ENCODE measurements around the gene RAB28.
"Not testable (repeated sequence)": the region's sequence is repeated elsewhere in the genome, so short reads cannot be mapped to it uniquely, and the experiment has no call there.

The RAB28 gene

GRCh38 chr4:13403326-13403725 lies 80.8 kb downstream of the RAB28 start:
- Histone ChIP-seq H3K4me1 (ENCODE audit: insufficient read depth, low read length) (no peaks in the 10 kb centered on the region), H3K36me3 (ENCODE audit: insufficient read depth, low read length) (no peaks in the 10 kb centered on the region), H3K27me3 (ENCODE audit: control insufficient read depth in 1 of 2, insufficient read depth in 2 of 2, low read length in 2 of 2) (no peaks in the 10 kb centered on the region), H3K9ac (ENCODE audit: low read length) (no peak overlapping the region), H3K9me3 (ENCODE audit: low read length) (no peaks in the 10 kb centered on the region), H3K27ac (ENCODE audit: low read depth, low read length) (no peak overlapping the region), H3K4me3 (ENCODE audit: low read depth in 1 of 2, low read length in 2 of 2) (no peak overlapping the region)

- Histone ChIP-seq H3K36me3 (ENCODE audit: insufficient read depth, low read length) (no peaks in the 10 kb centered on the region), H3K9ac (ENCODE audit: low read length) (no peak overlapping the region), H3K4me1 (ENCODE audit: insufficient read depth, low read length) (peaks cover 6% of the 10 kb centered on the region), H3K4me3 (ENCODE audit: low read depth in 1 of 2, low read length in 2 of 2) (no peak overlapping the region), H3K9me3 (ENCODE audit: low read length) (no peaks in the 10 kb centered on the region), H3K27ac (ENCODE audit: low read depth, low read length) (no peak overlapping the region), H3K27me3 (ENCODE audit: control insufficient read depth in 1 of 2, insufficient read depth in 2 of 2, low read length in 2 of 2) (no peaks in the 10 kb centered on the region)
These were observed 84.9 kb downstream of the RAB28 start for GRCh38 chr4:13399257-13399656.

GRCh38 chr4:13396161-13396560 lies 88.0 kb downstream of the RAB28 start:
- Histone ChIP-seq H3K4me1 (ENCODE audit: insufficient read depth, low read length) (peaks cover 6% of the 10 kb centered on the region), H3K36me3 (ENCODE audit: insufficient read depth, low read length) (no peaks in the 10 kb centered on the region), H3K27me3 (ENCODE audit: control insufficient read depth in 1 of 2, insufficient read depth in 2 of 2, low read length in 2 of 2) (no peaks in the 10 kb centered on the region), H3K4me3 (ENCODE audit: low read depth in 1 of 2, low read length in 2 of 2) (no peak overlapping the region), H3K27ac (ENCODE audit: low read depth, low read length) (no peak overlapping the region), H3K9ac (ENCODE audit: low read length) (no peak overlapping the region), H3K9me3 (ENCODE audit: low read length) (no peaks in the 10 kb centered on the region)

GRCh38 chr4:13389901-13390300 lies 94.2 kb downstream of the RAB28 start:
- H3K9me3 ChIP-seq (ENCODE audit: low read length); H3K27me3 ChIP-seq (ENCODE audit: control insufficient read depth in 1 of 2, insufficient read depth in 2 of 2, low read length in 2 of 2); H3K9ac ChIP-seq (ENCODE audit: low read length); H3K4me1 ChIP-seq (ENCODE audit: insufficient read depth, low read length); H3K36me3 ChIP-seq (ENCODE audit: insufficient read depth, low read length); H3K27ac ChIP-seq (ENCODE audit: low read depth, low read length); H3K4me3 ChIP-seq (ENCODE audit: low read depth in 1 of 2, low read length in 2 of 2): not testable (repeated sequence)

- Histone ChIP-seq H3K9ac (ENCODE audit: low read length) (no peak overlapping the region), H3K9me3 (ENCODE audit: low read length) (no peaks in the 10 kb centered on the region), H3K4me1 (ENCODE audit: insufficient read depth, low read length) (peaks cover 4% of the 10 kb centered on the region), H3K36me3 (ENCODE audit: insufficient read depth, low read length) (no peaks in the 10 kb centered on the region), H3K27ac (ENCODE audit: low read depth, low read length) (no peak overlapping the region), H3K27me3 (ENCODE audit: control insufficient read depth in 1 of 2, insufficient read depth in 2 of 2, low read length in 2 of 2) (no peaks in the 10 kb centered on the region), H3K4me3 (ENCODE audit: low read depth in 1 of 2, low read length in 2 of 2) (no peak overlapping the region)
These were observed 97.6 kb downstream of the RAB28 start for GRCh38 chr4:13386405-13387107.

- Histone ChIP-seq H3K9ac (ENCODE audit: low read length) (no peak overlapping the region), H3K27ac (ENCODE audit: low read depth, low read length) (no peak overlapping the region), H3K9me3 (ENCODE audit: low read length) (no peaks in the 10 kb centered on the region), H3K4me1 (ENCODE audit: insufficient read depth, low read length) (peaks cover 4% of the 10 kb centered on the region), H3K4me3 (ENCODE audit: low read depth in 1 of 2, low read length in 2 of 2) (no peak overlapping the region), H3K27me3 (ENCODE audit: control insufficient read depth in 1 of 2, insufficient read depth in 2 of 2, low read length in 2 of 2) (no peaks in the 10 kb centered on the region), H3K36me3 (ENCODE audit: insufficient read depth, low read length) (no peaks in the 10 kb centered on the region)
These were observed 100.1 kb downstream of the RAB28 start for GRCh38 chr4:13384055-13384454.

- Histone ChIP-seq H3K27me3 (ENCODE audit: control insufficient read depth in 1 of 2, insufficient read depth in 2 of 2, low read length in 2 of 2) (no peaks in the 10 kb centered on the region), H3K27ac (ENCODE audit: low read depth, low read length) (no peak overlapping the region), H3K4me1 (ENCODE audit: insufficient read depth, low read length) (no peaks in the 10 kb centered on the region), H3K36me3 (ENCODE audit: insufficient read depth, low read length) (no peaks in the 10 kb centered on the region), H3K4me3 (ENCODE audit: low read depth in 1 of 2, low read length in 2 of 2) (no peak overlapping the region), H3K9ac (ENCODE audit: low read length) (no peak overlapping the region), H3K9me3 (ENCODE audit: low read length) (no peaks in the 10 kb centered on the region)
These were observed 105.0 kb downstream of the RAB28 start for GRCh38 chr4:13378973-13379759.

GRCh38 chr4:13371048-13371447 lies 113.1 kb downstream of the RAB28 start:
- Histone ChIP-seq H3K9ac (ENCODE audit: low read length) (no peak overlapping the region), H3K36me3 (ENCODE audit: insufficient read depth, low read length) (no peaks in the 10 kb centered on the region), H3K4me3 (ENCODE audit: low read depth in 1 of 2, low read length in 2 of 2) (no peak overlapping the region), H3K4me1 (ENCODE audit: insufficient read depth, low read length) (no peaks in the 10 kb centered on the region), H3K27me3 (ENCODE audit: control insufficient read depth in 1 of 2, insufficient read depth in 2 of 2, low read length in 2 of 2) (no peaks in the 10 kb centered on the region), H3K9me3 (ENCODE audit: low read length) (no peaks in the 10 kb centered on the region), H3K27ac (ENCODE audit: low read depth, low read length) (no peak overlapping the region)

GRCh38 chr4:13368217-13368616 lies 115.9 kb downstream of the RAB28 start:
- no peak overlapping the region for H3K4me3 ChIP-seq (ENCODE audit: low read depth in 1 of 2, low read length in 2 of 2)
- no peaks in the 10 kb centered on the region for H3K9me3 ChIP-seq (ENCODE audit: low read length)
- H3K4me1 ChIP-seq (ENCODE audit: insufficient read depth, low read length), result peaks cover 9% of the 10 kb centered on the region
- no peak overlapping the region for H3K9ac ChIP-seq (ENCODE audit: low read length)
- no peak overlapping the region for H3K27ac ChIP-seq (ENCODE audit: low read depth, low read length)
- H3K36me3 ChIP-seq (ENCODE audit: insufficient read depth, low read length), result no peaks in the 10 kb centered on the region
- H3K27me3 ChIP-seq (ENCODE audit: control insufficient read depth in 1 of 2, insufficient read depth in 2 of 2, low read length in 2 of 2), result no peaks in the 10 kb centered on the region

- Histone ChIP-seq H3K27ac (ENCODE audit: low read depth, low read length) (no peak overlapping the region), H3K4me1 (ENCODE audit: insufficient read depth, low read length) (peaks cover 9% of the 10 kb centered on the region), H3K9ac (ENCODE audit: low read length) (no peak overlapping the region), H3K4me3 (ENCODE audit: low read depth in 1 of 2, low read length in 2 of 2) (no peak overlapping the region), H3K27me3 (ENCODE audit: control insufficient read depth in 1 of 2, insufficient read depth in 2 of 2, low read length in 2 of 2) (no peaks in the 10 kb centered on the region), H3K36me3 (ENCODE audit: insufficient read depth, low read length) (no peaks in the 10 kb centered on the region), H3K9me3 (ENCODE audit: low read length) (no peaks in the 10 kb centered on the region)
These were observed 116.4 kb downstream of the RAB28 start for GRCh38 chr4:13367691-13368090.

- H3K27me3 ChIP-seq (ENCODE audit: control insufficient read depth in 1 of 2, insufficient read depth in 2 of 2, low read length in 2 of 2), result no peaks in the 10 kb centered on the region
- no peak overlapping the region for H3K27ac ChIP-seq (ENCODE audit: low read depth, low read length)
- H3K9ac ChIP-seq (ENCODE audit: low read length), result no peak overlapping the region
- no peaks in the 10 kb centered on the region for H3K36me3 ChIP-seq (ENCODE audit: insufficient read depth, low read length)
- H3K4me1 ChIP-seq (ENCODE audit: insufficient read depth, low read length), result peaks cover 9% of the 10 kb centered on the region
- no peaks in the 10 kb centered on the region for H3K9me3 ChIP-seq (ENCODE audit: low read length)
- no peak overlapping the region for H3K4me3 ChIP-seq (ENCODE audit: low read depth in 1 of 2, low read length in 2 of 2)
These were observed 116.9 kb downstream of the RAB28 start for GRCh38 chr4:13367244-13367643.

GRCh38 chr4:13365195-13365594 lies 118.9 kb downstream of the RAB28 start:
- Histone ChIP-seq H3K4me1 (ENCODE audit: insufficient read depth, low read length) (peaks cover 10% of the 10 kb centered on the region), H3K27ac (ENCODE audit: low read depth, low read length) (no peak overlapping the region), H3K4me3 (ENCODE audit: low read depth in 1 of 2, low read length in 2 of 2) (no peak overlapping the region), H3K36me3 (ENCODE audit: insufficient read depth, low read length) (no peaks in the 10 kb centered on the region), H3K9me3 (ENCODE audit: low read length) (no peaks in the 10 kb centered on the region), H3K9ac (ENCODE audit: low read length) (no peak overlapping the region), H3K27me3 (ENCODE audit: control insufficient read depth in 1 of 2, insufficient read depth in 2 of 2, low read length in 2 of 2) (no peaks in the 10 kb centered on the region)

Data from muscle layer of colon (tissue), 2 donors.